ENCODE data around the gene CPEB1. TPM values are rescaled to one million over a fixed set of nuclear protein-coding genes. Genes with fewer than 3 reads are reported as not detected.

Gene CPEB1
- total RNA-seq, 1 donor from 2014 or later, result 1.6 TPM

- no peaks in the 10 kb centered on the region for H3K9me3 Mint-ChIP-seq
- no peak overlapping the region for H3K4me3 Mint-ChIP-seq
- no peaks in the 10 kb centered on the region for H3K4me1 Mint-ChIP-seq (ENCODE audit: unreplicated experiment)
- H3K36me3 Mint-ChIP-seq, result no peaks in the 10 kb centered on the region
- TF ChIP-seq CTCF (conservative IDR thresholded peaks at IDR 0.05), result no peak
- H3K27ac Mint-ChIP-seq, result no peak overlapping the region
- DNase-seq (ENCODE audit: extremely low spot score, unreplicated experiment), result no peak
- peaks cover 64% of the 10 kb centered on the region for H3K27me3 Mint-ChIP-seq
Observed at GRCh38 chr15:82656641-82657266, 9.6 kb upstream of the CPEB1 start.

- no peak for DNase-seq (ENCODE audit: extremely low spot score, unreplicated experiment)
- no peaks in the 10 kb centered on the region for H3K36me3 Mint-ChIP-seq
- H3K27ac Mint-ChIP-seq, result no peak overlapping the region
- peaks cover 66% of the 10 kb centered on the region for H3K27me3 Mint-ChIP-seq
- TF ChIP-seq CTCF (conservative IDR thresholded peaks at IDR 0.05), result no peak
- no peak overlapping the region for H3K4me3 Mint-ChIP-seq
- H3K4me1 Mint-ChIP-seq (ENCODE audit: unreplicated experiment), result no peaks in the 10 kb centered on the region
- H3K9me3 Mint-ChIP-seq, result no peaks in the 10 kb centered on the region
Observed at GRCh38 chr15:82655606-82656005, 8.4 kb upstream of the CPEB1 start.

- Mint-ChIP-seq H3K4me3 (no peak overlapping the region), H3K27me3 (peaks cover 75% of the 10 kb centered on the region), H3K36me3 (no peaks in the 10 kb centered on the region), H3K9me3 (no peaks in the 10 kb centered on the region), H3K27ac (no peak overlapping the region), H3K4me1 (ENCODE audit: unreplicated experiment) (no peaks in the 10 kb centered on the region)
- no peak for DNase-seq (ENCODE audit: extremely low spot score, unreplicated experiment)
- no peak for TF ChIP-seq CTCF (conservative IDR thresholded peaks at IDR 0.05)
Observed at GRCh38 chr15:82653483-82654168, 6.5 kb upstream of the CPEB1 start.

GRCh38 chr15:82651708-82652107, 4.5 kb upstream of the CPEB1 start:
- no peak overlapping the region for H3K27ac Mint-ChIP-seq
- H3K4me3 Mint-ChIP-seq, result no peak overlapping the region
- no peak for TF ChIP-seq CTCF (conservative IDR thresholded peaks at IDR 0.05)
- H3K27me3 Mint-ChIP-seq, result peaks cover 78% of the 10 kb centered on the region
- H3K36me3 Mint-ChIP-seq, result no peaks in the 10 kb centered on the region
- H3K4me1 Mint-ChIP-seq (ENCODE audit: unreplicated experiment), result no peaks in the 10 kb centered on the region
- DNase-seq (ENCODE audit: extremely low spot score, unreplicated experiment), result no peak
- no peaks in the 10 kb centered on the region for H3K9me3 Mint-ChIP-seq

GRCh38 chr15:82650046-82650670, 3.0 kb upstream of the CPEB1 start:
- DNase-seq (ENCODE audit: extremely low spot score, unreplicated experiment), result no peak
- no peaks in the 10 kb centered on the region for H3K36me3 Mint-ChIP-seq
- no peak overlapping the region for H3K27ac Mint-ChIP-seq
- no peak overlapping the region for H3K4me3 Mint-ChIP-seq
- peaks cover 85% of the 10 kb centered on the region for H3K27me3 Mint-ChIP-seq
- no peaks in the 10 kb centered on the region for H3K9me3 Mint-ChIP-seq
- H3K4me1 Mint-ChIP-seq (ENCODE audit: unreplicated experiment), result no peaks in the 10 kb centered on the region
- TF ChIP-seq CTCF (conservative IDR thresholded peaks at IDR 0.05), result no peak

Data from type B pancreatic cell (in vitro differentiated cells).